ENCODE results near the gene CXCL10.
"Not testable (repeated sequence)": the region's sequence is repeated elsewhere in the genome, so short reads cannot be mapped to it uniquely, and the experiment has no call there.

The CXCL10 gene

GRCh38 chr4:76000279-76000678, 23.0 kb downstream of the CXCL10 start:
- DNase-seq (ENCODE audit: low spot score): no peak
- TF ChIP-seq, protein P1, sequence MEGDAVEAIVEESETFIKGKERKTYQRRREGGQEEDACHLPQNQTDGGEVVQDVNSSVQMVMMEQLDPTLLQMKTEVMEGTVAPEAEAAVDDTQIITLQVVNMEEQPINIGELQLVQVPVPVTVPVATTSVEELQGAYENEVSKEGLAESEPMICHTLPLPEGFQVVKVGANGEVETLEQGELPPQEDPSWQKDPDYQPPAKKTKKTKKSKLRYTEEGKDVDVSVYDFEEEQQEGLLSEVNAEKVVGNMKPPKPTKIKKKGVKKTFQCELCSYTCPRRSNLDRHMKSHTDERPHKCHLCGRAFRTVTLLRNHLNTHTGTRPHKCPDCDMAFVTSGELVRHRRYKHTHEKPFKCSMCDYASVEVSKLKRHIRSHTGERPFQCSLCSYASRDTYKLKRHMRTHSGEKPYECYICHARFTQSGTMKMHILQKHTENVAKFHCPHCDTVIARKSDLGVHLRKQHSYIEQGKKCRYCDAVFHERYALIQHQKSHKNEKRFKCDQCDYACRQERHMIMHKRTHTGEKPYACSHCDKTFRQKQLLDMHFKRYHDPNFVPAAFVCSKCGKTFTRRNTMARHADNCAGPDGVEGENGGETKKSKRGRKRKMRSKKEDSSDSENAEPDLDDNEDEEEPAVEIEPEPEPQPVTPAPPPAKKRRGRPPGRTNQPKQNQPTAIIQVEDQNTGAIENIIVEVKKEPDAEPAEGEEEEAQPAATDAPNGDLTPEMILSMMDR (IDR thresholded peaks at IDR 0.05; ENCODE audit: extremely low read depth, missing control alignments): no peak

DNA sequence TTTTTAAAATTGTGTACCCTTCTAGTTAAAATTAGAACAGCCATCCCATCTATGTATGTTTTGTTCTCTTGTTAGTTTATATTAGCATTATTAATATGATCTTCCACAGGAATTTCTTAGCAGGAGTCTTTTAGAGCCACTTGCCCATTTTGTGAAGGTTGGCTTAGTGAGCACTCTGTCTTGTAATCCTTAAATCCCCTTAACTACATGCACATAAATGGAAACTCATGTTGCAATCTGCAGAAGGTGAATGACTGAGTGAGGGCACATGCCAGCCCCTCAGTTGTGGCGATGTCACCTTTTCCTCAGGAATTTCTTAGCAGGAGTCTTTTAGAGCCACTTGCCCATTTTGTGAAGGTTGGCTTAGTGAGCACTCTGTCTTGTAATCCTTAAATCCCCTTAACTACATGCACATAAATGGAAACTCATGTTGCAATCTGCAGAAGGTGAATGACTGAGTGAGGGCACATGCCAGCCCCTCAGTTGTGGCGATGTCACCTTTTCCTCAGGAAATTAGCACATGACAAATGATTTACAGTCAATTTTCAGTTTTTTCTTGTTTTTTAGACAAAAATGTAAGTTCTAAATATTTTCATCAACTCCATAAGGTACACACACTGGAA, 24.7 kb downstream of the CXCL10 start:
- DNase-seq (ENCODE audit: low spot score): not testable (repeated sequence)

- DNase-seq (ENCODE audit: low spot score): no peak
- TF ChIP-seq, protein P1 (IDR thresholded peaks at IDR 0.05; ENCODE audit: extremely low read depth, missing control alignments): no peak
These were observed 25.4 kb downstream of the CXCL10 start for GRCh38 chr4:75997946-75998345.

- TF ChIP-seq, protein P1 (IDR thresholded peaks at IDR 0.05; ENCODE audit: extremely low read depth, missing control alignments): no peak
- no peak for DNase-seq (ENCODE audit: low spot score)
These were observed 26.2 kb downstream of the CXCL10 start for GRCh38 chr4:75997081-75997480.

GRCh38 chr4:75995727-75996126, 27.6 kb downstream of the CXCL10 start:
- TF ChIP-seq, protein P1 (IDR thresholded peaks at IDR 0.05; ENCODE audit: extremely low read depth, missing control alignments): peak; percentile 9

DNA sequence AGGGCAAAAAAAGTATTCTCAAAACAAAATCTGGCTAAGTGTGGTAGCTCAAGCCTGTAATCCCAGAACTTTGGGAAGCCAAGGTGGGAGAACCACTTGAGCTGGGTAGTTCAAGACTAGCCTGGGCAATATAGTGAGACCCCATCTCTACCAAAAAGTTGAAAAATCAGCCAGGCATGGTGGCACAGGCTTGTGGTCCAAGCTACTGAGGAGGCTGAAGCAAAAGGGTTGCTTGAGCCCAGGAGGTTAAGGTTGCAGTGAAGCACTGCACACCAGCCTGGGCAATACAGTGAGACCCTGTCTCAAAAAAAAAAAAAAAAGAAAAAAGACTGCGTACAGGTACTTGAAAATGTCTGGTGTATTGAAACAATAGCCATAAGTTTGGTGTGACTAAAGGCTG, 30.8 kb downstream of the CXCL10 start:
- no peak for DNase-seq (ENCODE audit: low spot score)
- TF ChIP-seq, protein P1 (IDR thresholded peaks at IDR 0.05; ENCODE audit: extremely low read depth, missing control alignments): no peak

More at GRCh38 chr4:75995727-75996126, 27.6 kb downstream of the CXCL10 start:
- DNase-seq (ENCODE audit: low spot score): peak; percentile 48

- no peak for DNase-seq (ENCODE audit: low spot score)
- TF ChIP-seq, protein P1 (IDR thresholded peaks at IDR 0.05; ENCODE audit: extremely low read depth, missing control alignments): no peak
These were observed 33.3 kb downstream of the CXCL10 start for GRCh38 chr4:75989846-75990528.

DNA sequence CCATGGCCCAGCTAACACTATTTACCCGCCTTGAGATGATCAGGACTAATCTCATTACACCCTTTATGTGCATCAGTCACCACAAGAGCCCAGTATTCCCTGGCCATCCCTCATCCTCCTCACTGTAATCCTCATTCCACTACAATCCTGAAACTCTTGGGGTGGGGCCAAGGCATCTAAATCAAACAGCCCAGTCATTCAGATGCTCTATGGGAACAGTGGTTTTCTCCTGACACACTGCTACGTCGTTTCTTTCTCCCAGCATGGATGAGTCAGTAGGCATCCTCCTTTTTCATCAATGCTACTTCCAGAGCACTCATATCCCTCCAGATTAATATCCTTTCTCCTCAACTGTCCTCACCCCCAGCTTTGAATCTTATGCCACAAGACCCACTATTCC, 38.2 kb downstream of the CXCL10 start:
- no peak for DNase-seq (ENCODE audit: low spot score)
- TF ChIP-seq, protein P1 (IDR thresholded peaks at IDR 0.05; ENCODE audit: extremely low read depth, missing control alignments): no peak
